NCI-H1694 (cell line): ENCODE data around the gene VSX1.
A peak's percentile ranks its signal among the peaks of the same experiment; 100 is the strongest.

Experiments used
- DNase-seq: peaks from one replicate; lab custom pipeline; 2025; lab: John Stamatoyannopoulos, UW

VSX1 gene

DNA sequence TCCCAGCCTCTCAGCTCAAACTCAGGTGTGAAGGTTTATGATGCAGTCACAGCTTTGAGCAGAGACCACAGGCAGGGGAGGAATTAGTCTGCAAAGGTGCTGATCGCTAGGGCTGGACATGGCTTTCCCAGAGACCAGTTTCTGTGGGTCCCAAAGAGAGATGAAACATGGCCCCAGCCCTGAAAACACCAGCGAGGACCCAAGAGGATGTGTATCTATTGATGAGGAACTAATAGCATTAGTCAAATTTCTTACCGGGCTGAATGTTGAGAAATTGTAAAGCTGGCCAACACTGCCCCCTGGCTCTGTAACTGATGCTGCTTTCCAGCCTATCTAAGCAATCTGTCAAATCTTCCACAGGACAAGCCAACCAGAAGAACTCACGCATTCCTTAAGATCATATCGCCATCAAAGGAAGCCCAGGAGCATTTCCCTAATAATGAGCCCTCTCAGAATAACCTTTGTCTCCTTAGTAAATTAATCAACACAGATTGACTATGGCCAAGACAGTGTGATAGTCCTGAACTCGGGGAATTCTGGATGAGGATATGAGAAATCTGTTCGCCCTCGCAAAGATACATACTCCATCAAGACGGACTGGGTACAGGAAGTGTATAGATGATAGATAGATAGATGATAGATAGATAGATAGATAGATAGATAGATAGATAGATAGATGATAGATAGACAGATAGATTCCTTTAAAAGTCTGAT is 16.2 kb downstream of the VSX1 start:
- DNase-seq, result peak; percentile 26

DNA sequence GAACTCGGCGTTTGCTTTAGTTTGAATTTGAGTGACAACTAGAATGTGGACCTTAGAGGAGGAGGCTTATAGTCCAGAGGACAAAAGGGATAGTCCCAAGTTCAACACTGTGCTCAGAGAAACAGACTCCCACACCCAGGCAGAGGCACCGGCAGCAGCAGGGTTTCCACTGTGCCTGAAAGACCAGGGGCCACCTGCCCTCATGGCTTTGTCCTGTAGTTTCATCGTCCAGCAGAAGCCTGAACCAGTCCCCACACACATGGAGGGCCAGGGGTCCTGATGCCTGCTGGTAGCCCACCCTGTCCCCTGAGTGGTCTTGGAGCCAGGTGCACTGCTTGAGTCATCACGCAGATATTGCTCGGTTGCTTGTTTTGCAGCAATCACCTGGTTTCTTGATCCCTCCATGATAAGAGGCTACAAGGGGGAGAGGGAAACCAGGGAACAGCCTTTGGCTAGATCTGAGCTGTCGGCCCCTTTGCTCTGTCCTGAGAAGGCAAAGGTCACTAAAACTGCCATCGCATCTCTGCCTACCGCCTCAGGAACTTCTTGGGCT is 16.8 kb downstream of the VSX1 start:
- DNase-seq, result no peak

DNA sequence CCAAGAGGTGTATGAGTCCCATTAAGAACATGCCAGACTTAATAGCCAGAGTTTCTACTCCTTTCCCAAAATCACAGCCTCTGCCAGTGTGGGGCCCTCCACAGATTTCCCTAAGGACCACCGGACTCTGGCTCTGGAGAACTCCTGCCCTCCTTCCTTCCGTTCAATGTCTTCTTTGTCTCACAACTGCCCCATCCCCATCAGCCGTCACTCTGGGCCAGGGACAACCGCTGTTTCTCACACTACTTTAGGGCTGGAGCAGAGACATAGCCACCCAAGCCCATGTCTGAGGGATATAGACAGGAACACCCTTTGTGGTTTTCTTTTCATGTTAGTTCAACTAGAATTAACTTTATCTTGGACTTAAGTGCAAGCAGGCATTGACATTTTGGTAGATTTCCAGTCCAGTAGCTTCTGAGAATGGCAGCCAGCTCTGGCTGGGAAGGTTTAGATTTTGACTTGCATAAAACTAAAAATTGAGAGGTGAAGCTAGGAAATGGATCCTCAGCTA is 17.3 kb downstream of the VSX1 start:
- DNase-seq, result no peak

- no peak for DNase-seq
These were observed 18.0 kb downstream of the VSX1 start for GRCh38 chr20:25063981-25064380.

GRCh38 chr20:25063546-25063945 is 18.4 kb downstream of the VSX1 start:
- DNase-seq, result no peak

GRCh38 chr20:25062841-25063240 is 19.1 kb downstream of the VSX1 start:
- DNase-seq, result no peak

DNA sequence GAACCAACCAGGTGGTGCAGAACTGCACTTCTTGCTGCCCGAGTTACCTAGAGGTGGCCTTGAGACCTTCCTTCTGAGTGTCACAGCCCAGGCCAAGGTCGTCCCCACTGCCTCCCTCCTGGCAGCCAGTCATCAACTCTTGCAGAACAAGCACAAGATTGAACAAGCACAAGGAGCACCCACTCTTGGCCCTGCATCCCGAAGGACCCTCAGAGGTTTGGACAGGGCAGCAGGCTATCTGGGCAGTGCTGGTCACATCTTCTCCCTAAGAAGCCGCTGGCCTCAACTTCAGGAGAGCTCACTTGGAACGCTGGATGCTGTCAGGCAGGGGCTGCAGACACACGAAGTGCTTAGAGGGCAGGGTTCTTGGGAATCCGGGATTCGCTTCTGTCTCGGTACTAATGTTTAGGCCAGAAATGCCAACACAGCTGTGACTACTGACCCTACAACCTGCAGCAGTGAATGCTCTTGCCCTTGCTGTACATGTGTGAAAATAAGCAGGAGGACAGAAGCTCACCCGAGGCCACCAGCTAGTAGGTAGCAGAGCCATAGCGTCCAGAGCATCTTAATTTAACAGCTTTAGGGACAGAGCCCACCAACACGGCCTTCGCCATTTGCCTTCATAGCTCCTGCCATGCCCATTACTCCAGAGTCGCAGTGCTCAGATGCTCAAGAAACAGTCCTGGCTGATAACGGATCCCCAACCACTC is 20.0 kb downstream of the VSX1 start:
- DNase-seq, result no peak

DNA sequence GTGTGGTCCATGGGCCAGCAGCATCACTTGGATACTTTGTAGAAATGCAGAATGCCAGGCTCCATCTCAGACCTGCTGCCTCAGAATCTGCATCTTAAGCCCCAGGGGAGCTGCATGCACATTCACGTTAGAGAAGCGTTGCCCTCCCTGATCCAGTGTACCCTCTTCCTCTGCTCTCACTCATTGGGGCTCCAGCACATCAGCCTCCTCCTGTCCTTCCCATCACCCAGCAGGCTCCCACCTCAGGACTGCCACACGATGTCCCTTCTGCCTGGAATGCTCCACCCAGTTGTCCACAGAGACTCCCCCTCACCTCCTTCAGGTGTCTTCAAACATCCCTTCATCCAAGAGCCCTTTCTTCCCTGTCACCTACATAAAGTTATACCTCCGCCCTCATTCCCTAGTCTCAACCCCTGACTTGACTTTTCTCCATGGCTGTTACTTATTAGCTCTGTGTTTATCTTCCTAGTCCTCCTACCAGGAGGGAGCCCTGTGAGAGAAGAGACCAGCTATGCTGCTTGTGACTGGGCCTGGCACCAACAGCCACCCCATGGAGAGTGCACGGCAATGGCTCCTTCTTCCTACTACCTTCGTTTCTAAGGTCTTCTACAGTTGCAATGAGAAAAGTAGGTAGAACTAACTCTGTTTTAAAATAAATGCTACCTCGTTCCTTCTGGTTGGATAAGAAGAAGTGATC is 20.7 kb downstream of the VSX1 start:
- DNase-seq, result no peak

DNA sequence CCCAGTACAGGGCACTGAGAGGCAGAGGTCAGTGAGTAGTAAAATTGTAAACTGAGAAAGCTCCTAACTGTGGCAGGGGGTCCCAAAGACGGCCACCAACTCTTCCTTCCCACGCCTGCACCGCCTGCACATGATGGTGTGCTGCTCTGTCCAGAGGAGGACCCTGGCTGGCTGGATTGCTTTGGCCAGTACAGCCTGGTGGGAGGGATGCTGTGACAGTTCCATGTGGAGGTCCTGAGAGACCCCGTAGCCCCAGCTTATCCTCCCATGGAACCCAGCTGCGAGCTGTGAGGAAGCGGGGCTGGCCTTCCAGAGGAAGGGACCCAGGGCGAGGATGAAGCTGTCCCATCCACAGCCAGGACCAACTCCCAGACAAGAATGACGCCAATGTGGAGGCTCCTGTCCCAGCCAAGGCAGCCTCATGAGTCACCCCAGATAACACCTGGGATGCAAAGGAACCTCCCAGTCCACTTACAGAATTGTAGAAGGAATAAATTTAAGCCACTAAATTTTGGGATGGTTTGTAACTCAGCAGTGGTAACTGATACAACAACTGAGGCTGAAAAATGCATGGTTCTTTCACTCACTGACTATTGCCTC is 22.0 kb downstream of the VSX1 start:
- no peak for DNase-seq

GRCh38 chr20:25058847-25059810 is 22.8 kb downstream of the VSX1 start:
- no peak for DNase-seq

DNA sequence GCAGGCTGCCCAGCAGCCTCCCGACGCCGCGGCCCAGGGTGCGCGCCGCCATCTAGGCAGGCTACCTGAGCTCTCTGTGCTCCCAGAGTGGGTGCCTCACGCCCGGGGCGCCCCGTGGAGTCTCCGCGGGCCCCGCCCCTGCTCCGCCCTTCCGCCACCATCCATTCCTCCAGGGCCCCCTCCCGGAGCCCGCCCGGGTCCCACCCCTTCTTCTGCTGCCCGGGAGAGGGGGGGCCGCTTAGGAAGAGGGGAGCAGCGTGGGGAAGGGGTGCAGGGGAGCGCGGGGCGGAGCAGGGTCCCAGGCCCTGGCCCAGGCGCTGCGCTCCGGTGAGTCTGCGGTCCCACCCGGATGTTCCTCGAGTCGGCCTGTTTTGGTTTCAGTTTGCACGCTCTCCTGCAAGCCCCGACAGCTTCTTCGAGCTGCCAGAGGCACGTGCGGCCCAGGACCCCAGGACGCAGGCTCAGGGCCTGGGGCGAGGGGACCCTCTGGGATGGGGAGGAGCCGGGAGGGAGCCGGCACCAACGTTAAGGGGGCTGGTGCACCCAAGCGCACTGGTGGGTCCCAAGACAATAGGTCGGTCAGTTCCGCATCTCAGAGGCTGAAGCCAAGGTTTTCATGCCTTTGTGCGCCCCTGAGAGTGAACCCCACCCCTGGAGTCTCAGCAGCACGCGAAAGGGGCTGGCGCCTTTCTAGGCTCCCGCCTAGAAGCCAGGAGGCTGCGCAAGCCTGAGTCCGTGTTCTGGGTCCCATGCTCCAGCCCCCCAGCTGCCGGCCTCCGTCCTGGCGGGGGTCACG is 23.7 kb downstream of the VSX1 start, which contains the start of gene ACSS1:
Gene ACSS1 (minus strand): TSS at position 89 of the 796 bp plus-strand sequence. CDS start 37 bp downstream, at position 52.
- DNase-seq, result no peak

GRCh38 chr20:25057234-25058050 is 24.5 kb downstream of the VSX1 start:
- no peak for DNase-seq

DNA sequence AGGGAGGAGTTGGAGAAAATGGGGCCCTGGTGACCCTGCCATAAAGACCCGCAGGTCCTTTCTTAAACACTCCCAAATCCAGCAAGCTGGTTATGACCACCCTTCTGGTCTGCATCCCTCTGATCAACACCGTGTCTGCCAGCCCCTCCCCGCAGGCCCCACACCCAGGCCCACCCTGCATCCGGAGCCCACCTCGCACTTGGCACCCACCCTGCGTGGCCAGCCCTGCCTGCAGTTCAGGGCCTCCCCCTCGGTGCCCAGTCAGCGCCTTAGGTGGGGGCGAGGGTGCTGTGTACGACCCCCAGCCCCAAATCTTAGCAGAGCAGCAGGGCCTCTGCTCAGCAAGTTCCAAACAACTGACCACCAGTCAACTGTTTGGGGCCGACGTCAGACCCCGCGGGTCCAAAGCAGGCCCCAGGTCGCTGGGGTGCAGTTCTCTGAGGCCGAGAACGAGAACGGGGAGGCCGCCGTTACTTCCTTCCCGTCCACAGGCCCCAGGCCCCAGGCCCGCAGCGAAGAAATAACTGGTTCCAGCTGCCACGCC is 25.2 kb downstream of the VSX1 start:
- DNase-seq, result no peak

GRCh38 chr20:25055711-25056495 is 26.0 kb downstream of the VSX1 start:
- no peak for DNase-seq

DNA sequence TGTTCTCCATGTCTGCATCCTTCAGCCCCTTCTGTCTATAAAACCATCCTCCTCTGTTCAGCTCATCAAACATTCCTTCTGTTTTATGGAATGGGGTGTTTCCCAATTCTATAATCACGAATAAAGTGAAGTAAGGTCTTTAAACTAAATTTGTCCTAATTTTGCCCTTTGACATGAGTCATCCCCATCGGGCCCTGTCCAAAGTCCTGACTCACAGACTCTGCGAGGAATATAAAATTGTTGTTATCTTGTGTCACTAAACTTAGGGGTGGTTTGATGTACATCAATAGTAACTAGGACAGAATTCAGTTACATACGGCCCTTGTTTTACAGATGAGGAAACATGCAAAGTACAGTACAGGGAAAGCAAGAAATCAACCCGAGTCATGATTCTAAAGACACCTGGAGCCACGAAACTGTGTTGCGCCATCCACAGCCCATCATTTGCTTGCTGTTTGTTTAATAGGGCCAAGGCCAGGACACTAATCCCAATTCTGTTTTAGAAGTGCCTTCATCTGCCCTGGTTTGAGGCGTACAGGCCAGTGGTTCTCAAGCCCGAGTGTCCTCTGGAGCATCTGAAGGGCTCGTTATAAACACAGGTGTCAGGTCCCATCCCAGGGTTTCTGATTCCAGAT is 26.8 kb downstream of the VSX1 start:
- no peak for DNase-seq

DNA sequence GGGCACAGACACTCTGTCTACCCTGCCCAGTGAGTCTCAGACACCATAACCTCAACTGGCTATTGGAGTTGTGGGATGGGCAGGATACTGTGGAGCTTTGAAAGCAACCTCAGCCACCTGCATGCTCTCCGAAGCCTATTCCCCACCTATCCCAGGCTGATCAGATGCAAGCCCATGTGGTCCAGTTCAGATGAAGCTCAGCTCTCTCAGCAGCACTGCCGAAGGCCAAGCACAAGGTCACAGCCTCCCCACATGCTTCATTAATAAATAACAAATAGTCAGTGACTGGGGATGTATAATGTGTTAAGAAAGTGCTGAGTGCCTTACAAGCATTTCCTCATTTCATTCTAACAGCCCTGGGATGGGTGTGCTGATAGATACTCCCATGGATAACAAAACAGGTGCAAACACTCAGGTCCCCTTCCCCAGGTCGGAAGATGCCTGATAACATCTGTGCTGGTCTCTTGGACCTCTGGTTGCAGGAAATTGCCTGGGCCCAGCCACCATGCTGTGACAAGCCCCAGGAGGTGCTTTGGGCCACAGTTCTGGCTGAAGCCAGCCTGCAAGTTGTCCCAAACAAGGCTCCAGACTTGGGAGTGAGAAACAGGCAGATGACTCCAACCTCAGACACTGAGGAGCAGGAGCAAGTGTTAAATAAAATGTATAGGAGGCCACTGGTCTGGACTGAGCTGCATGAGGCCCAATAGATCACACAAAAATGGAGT is 27.7 kb downstream of the VSX1 start:
- DNase-seq, result no peak
